Middle frontal gyrus (tissue), 1 donor: ENCODE data around the gene POLK.
"Not testable (repeated sequence)": the region's sequence is repeated elsewhere in the genome, so short reads cannot be mapped to it uniquely, and the experiment has no call there.

Experiments
- DNase-seq: peaks from one replicate; pipeline ENCODE4 v3.0.0-alpha.2; 2015; ENCODE audit warnings: low spot score; ENCODE audit errors: extremely low spot score

Gene POLK

DNA sequence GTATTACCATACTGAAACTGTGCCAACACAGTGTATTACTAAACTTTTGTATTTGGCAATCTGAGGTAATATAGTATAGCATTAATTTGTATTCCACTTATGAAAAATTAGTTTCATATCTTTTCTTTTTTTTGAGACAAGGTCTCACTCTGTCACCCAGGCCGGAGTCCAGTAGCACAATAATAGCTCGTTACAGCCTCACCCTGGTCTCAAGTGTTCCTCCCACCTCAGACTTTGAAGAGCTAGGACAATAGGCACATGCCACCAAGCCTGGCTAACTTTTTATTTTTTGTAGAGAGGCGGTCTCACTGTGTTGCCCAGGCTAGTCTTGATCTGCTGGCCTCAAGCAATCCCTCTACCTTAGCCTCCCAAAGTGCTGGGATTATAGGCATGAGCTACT is 36.1 kb downstream of the POLK start:
- no peak for DNase-seq

DNA sequence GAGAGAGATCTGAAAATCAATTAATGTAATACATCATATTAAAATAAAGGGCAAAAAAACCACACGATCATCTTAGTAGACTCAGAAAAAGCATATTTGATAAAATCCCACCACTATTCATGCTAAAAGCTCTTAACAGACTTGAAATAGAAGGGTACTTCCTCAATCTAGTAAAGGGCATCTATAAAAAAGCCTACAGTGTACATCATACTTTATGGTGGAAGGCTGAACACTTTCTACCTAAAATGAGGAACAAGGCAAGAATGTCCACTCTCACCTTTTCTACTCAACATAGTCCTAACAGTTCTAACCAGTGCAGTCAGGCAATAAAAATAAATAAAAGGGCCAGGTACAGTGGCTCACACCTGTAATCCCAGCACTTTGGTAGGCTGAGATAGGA is 38.9 kb downstream of the POLK start:
- no peak for DNase-seq

GRCh38 chr5:75551471-75551870 is 39.8 kb downstream of the POLK start:
- DNase-seq, result no peak

DNA sequence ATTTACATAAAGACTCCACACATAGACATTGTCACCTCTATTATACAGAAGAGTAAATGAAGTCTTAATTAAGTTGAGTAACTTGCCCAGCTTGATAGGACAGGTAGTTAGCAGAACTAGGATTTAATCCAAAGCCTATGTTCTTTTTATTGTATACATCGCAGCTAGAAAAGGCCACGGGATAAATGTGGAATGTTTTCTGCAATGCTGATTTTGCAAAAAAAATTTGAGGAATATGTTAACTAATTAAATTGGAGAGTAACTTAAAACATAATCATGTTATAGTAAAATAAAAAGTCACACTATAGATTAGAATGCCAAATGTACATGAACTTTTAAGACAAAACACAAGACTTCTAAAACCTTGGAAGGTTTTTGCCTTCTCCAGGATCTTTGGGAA is 41.1 kb downstream of the POLK start:
- DNase-seq, result no peak

DNA sequence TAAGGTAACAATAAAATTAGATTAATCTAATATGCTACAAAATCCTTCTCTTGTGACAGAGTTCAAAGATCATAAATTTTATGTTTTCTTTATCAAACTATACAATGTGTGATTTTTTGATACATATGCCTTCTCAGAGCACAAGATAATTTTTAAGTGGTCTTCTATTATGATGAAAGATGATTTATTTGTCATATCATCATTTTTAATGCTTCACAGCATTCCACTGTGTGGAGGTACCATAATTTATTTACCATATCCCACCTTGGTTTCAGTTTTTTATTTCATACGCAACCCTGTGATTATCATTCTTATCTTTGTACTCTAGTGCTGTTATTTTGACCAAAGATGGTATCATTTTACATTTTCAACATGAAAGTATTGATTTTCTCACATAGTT is 41.7 kb downstream of the POLK start:
- no peak for DNase-seq

DNA sequence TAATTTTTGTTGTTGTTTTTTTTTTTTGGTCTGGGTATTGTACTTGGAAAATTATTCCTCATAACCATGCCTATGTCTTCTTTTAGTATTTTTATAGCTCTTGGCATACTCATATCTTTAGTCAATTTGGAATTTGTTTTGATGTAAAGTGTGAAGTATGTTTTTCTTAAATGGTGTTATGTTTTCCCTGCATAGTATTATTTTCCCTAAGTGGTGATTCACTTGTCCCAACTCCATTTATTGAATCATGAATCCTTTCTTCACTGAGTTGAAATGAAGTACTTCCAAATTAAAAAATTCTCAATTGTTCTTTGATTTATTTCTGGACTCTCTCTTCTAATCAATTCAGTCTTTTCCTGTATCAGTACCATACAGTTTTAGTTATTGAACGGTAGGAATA is 46.5 kb downstream of the POLK start:
- no peak for DNase-seq

DNA sequence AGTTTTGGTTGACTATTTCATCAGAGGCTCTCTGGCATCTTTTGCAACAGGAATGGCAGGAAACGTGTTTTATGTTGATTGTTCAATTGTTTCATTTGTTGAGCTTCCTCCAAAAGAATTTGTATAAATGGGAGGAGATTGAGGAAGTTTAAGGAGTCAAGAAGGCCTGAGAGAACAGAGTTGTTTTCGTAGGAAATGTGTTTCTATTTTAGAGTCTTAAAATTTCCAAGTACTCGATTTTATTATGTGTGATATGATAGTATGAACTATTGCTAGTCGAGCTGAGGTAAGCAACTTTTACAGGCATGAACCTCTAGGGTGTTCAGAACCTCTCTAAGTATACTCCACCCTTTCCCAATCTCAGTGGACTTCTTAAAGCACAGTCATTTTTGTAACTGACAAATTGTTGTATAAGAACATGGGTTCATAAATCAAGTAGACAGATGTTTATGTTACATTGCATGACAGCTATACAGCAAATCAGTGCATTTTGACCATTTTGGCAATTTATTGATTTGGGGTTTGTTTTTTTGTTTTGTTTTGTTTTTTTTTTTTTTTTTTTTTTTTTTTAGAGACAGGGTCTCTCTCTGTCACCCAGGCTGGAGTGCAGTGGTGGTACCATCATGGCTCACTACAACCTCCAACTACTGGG is 47.4 kb downstream of the POLK start:
- DNase-seq, result no peak

DNA sequence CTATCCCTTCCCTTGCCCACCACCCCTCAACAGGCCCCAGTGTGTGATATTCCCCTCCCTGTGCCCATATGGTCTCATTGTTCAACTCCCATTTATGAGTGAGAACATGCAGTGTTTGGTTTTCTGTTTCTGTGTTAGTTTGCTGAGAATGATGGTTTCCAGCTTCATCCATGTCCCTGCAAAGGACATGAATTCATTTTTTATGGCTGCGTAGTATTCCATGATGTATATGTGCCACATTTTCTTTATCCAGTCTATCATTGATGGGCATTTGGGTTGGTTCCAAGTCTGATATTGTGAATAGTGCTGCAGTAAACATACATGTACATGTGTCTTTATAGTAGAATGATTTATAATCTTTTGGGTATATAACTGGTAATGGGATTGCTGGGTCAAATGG is 49.0 kb downstream of the POLK start:
- DNase-seq, result not testable (repeated sequence)

DNA sequence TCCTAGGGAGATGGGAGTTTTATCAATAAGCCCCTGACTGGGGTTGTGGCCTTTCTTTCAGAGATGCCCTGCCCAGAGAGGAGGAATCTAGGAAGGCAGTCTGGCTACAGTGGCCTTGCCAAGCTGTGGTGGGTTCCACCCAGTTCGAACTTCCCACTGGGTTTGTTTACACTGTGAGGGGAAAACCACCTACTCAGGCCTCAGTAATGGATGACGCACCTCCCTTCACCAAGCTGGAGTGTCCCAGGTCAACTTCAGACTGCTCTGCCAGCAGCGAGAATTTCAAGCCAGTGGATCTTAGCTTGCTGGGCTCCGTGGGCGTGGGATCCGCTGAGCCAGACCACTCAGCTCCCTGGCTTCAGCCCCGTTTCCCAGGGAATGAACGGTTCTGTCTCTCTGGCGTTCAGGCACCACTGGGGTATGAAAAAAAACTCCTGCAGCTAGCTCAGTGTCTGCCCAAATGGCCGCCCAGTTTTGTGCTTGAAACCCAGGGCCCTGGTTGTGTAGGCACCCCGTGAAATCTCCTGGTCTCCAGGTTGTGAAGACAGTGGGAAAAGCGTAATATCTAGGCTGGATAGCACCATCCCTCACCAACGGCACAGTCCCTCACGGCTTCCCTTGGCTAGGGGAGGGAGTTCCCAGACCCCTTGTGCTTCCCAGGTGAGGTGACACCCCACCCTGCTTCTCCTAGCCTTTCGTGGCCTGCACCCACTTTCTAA is 54.5 kb downstream of the POLK start:
- DNase-seq, result not testable (repeated sequence)

GRCh38 chr5:75566710-75567309 is 55.1 kb downstream of the POLK start:
- DNase-seq, result no peak

DNA sequence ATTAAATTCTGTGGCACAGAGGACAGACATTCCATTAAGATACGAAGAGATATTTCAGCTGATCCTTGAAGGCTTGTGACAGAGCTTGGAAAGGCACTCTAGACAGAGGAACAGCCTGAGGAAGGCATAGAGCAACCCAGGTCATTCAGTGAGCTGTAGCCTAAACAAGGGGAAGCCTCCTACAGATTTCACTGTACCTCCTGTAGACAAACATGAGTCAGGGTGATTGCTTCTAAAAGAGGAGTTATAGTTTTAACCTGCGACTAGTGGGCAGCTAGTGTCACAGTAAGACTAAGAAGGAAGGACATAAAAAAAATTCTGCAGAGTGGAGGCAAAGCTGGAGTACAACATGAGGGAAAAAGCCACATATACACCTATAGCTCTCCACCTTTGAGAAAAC is 56.0 kb downstream of the POLK start:
- DNase-seq, result no peak

- DNase-seq, result no peak
Observed at GRCh38 chr5:75568202-75568601, 56.5 kb downstream of the POLK start.

- no peak for DNase-seq
Observed at GRCh38 chr5:75571547-75571946, 59.9 kb downstream of the POLK start.

GRCh38 chr5:75574791-75575190 is 63.1 kb downstream of the POLK start:
- DNase-seq, result no peak

DNA sequence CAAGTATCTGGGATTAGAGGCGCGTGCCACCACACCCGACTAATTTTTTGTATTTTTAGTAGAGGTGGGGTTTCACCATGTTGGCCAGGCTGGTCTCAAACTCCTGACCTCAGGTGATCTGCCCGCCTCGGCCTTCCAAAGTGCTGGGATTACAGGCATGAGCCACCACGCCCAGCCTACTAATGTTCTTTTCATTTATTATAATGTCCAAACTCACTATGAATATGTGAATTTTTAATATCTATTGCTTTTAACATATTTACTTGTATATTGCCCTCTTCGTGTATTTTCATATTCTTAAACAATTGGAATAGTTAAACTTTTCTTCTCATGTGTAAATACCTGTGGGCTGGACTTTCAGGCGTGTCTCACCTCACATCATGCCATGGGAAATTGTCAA is 66.6 kb downstream of the POLK start:
- not testable (repeated sequence) for DNase-seq

- DNase-seq, result no peak
Observed at GRCh38 chr5:75584641-75585040, 73.0 kb downstream of the POLK start.

DNA sequence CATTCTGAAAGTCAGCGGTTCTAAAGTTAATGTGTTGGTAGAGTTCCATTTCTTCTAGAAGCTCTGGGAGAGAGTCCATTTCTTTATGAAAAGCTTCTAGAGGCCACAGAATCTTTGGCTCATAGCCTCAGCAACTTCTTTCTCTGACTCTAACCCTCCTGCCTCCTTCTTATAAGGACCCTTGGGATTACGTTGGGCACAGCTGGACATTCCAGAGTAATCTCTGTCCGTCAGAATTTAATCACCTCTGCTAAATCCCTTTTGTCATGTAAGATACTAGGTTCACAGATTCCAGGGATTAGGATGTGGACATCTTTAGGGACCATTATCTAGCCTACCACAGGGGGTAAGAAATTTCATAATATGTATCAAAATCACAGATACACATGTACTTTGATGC is 77.0 kb downstream of the POLK start:
- no peak for DNase-seq

- DNase-seq, result no peak
Observed at GRCh38 chr5:75600535-75600934, 88.8 kb downstream of the POLK start.

DNA sequence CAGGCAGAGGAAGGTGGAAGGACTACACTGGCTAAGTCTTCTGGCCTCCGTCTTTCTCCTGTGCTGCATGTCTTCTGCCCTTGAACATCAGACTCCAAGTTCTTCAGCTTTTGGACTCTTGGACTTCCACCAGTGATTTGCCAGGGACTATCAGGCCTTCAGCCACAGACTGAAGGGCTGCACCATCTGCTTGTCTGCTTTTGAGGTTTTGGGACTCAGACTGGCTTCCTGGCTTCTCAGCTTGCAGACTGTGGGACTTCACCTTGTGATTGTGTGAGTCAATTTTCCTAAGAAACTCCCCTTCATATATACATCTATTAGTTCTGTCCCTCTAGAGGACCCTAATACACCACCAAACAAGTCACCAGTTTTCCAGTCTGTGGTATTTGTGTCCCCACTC is 89.9 kb downstream of the POLK start:
- no peak for DNase-seq

- DNase-seq, result no peak
Observed at GRCh38 chr5:75601996-75602395, 90.3 kb downstream of the POLK start.

DNA sequence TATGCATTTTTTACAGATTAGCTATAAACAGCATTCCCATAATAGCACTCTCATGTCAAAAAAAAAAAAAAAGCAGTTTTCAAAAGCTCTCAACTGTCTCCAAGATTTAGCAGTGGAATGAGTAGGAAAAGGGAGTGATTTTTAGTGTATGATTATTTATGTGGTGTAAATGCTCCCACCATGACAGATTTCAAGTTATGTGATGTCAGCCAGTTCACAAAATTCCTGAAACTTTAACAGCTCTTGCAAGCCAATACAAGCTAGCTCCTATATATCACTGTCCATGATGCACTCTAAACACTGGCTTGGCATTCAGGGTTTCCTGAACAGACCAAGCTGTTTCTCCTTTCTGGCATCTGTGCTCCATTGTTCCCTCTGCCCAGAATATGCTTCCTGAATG is 91.7 kb downstream of the POLK start:
- no peak for DNase-seq

DNA sequence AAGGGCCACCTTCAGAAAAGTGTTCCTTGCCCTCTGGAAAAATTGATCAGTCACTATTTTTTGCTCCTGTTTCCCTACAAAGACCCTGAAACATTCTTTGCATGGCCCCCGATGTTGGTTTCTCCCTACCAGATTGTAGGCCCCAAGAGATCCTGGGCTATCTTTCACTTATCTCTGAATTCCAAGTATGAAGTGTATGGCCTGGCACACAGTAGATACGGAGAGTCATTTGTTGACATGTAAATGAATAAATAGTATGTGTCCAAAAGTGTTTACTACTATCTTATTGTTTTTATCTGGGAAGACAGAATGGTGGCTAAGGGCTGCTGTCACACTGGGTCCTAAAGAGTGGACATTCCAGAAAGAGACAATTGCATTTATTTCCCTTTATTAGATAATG is 92.1 kb downstream of the POLK start:
- DNase-seq, result no peak

- DNase-seq, result not testable (repeated sequence)
Observed at GRCh38 chr5:75607341-75607740, 95.7 kb downstream of the POLK start.
